B cell (primary cell): Measurements from ENCODE around the gene CFAP68. TPM values are rescaled to one million over a fixed set of nuclear protein-coding genes. Genes with fewer than 3 reads are reported as not detected.

Source experiments
- ATAC-seq: fragments of 200-7000 bp; cut with Tn5 transposase; one replicate; pipeline ENCODE4 v1.10.0; 2021; ENCODE audit warnings: low read depth, mild to moderate bottlenecking, moderate number of reproducible peaks, moderate library complexity
- CTCF ChIA-PET: fragments of 350-600 bp; sonication (Branson Sonifier 250); formaldehyde crosslinking; loops from one replicate; lab custom pipeline; 2021; ENCODE audit warnings: antibody characterized with exemption, inconsistent platforms; lab: Charles Lee
- POLR2A ChIA-PET: fragments of 350-600 bp; sonication (Branson Sonifier 250); formaldehyde crosslinking; loops from one replicate; lab custom pipeline; 2021; ENCODE audit warnings: antibody characterized with exemption; lab: Charles Lee
- DNase-seq: peaks from one replicate; pipeline ENCODE4 v3.0.0; 2013
- H2AFZ ChIP-seq: 2 replicates; pipeline ENCODE4 v1.6.1; 2012; ENCODE audit warnings: mild to moderate bottlenecking, low read depth, low read length; ENCODE audit not compliant: insufficient read depth, poor library complexity, severe bottlenecking
- H3K27ac ChIP-seq, 2 donors: 1 replicate in 1 of 2; 2 replicates in 1 of 2; pipeline ENCODE4 v1.5.1; 2012 to 2013; ENCODE audit warnings: low read length in 2 of 2, mild to moderate bottlenecking in 2 of 2, moderate library complexity in 1 of 2
- H3K27me3 ChIP-seq, 4 experiments: fragments of 200-600 bp in 1 of 4; sonication (generic) in 1 of 4; replicated peaks in 1 of 4; 1 replicate in 2 of 4; 2 replicates in 2 of 4; pipeline versions ENCODE4 v1.6.1 to v1.7.0; 2013 to 2016; ENCODE audit warnings: low read length in 3 of 4, mild to moderate bottlenecking in 2 of 4, mixed read lengths in 1 of 4, moderate library complexity in 1 of 4; ENCODE audit not compliant: insufficient read depth in 4 of 4, control insufficient read depth in 3 of 4; ENCODE audit errors: control extremely low read depth in 1 of 4
- H3K36me3 ChIP-seq, 2 experiments: replicated peaks in 1 of 2; 1 replicate in 1 of 2; 2 replicates in 1 of 2; pipeline versions ENCODE4 v1.6.1 to v1.7.1; 2013; ENCODE audit warnings: low read length in 1 of 2; ENCODE audit not compliant: insufficient read depth in 2 of 2, control insufficient read depth in 1 of 2; ENCODE audit errors: control extremely low read depth in 1 of 2, extremely low read depth in 1 of 2
- H3K4me1 ChIP-seq, 2 donors: fragments of 200-600 bp in 1 of 2; sonication (generic) in 1 of 2; 1 replicate in 1 of 2; 2 replicates in 1 of 2; pipeline versions ENCODE4 v1.5.1 to v1.6.1; 2013 to 2017; ENCODE audit warnings: low read length in 2 of 2; ENCODE audit not compliant: control insufficient read depth in 2 of 2, insufficient read depth in 2 of 2
- H3K4me2 ChIP-seq: replicated peaks from 2 replicates; pipeline ENCODE3; 2012; ENCODE audit warnings: mild to moderate bottlenecking, low read depth, low read length; ENCODE audit not compliant: poor library complexity, severe bottlenecking
- H3K4me3 ChIP-seq, 5 experiments: fragments of 200-600 bp in 1 of 5; sonication (generic) in 1 of 5; 1 replicate in 3 of 5; 2 replicates in 2 of 5; pipeline versions ENCODE4 v1.5.1 to v1.7.0; 2011 to 2016; ENCODE audit warnings: low read length in 4 of 5, mild to moderate bottlenecking in 4 of 5, low read depth in 2 of 5, control low read depth in 1 of 5, moderate library complexity in 1 of 5; ENCODE audit not compliant: insufficient read depth in 1 of 5; ENCODE audit errors: control extremely low read depth in 1 of 5, extremely low read depth in 1 of 5
- H3K79me2 ChIP-seq: fragments of 200-600 bp; sonication (generic); one replicate; pipeline ENCODE4 v1.6.0; 2016; ENCODE audit warnings: low read length; ENCODE audit not compliant: control insufficient read depth, insufficient read depth
- H3K9ac ChIP-seq: fragments of 200-600 bp; sonication (generic); 2 replicates; pipeline ENCODE4 v1.6.1; 2017; ENCODE audit warnings: mild to moderate bottlenecking, low read length, moderate library complexity
- H3K9me3 ChIP-seq, 3 donors: one replicate each; pipeline versions ENCODE4 v1.6.1 to v1.7.1; 2013; ENCODE audit warnings: low read length in 2 of 3; ENCODE audit not compliant: control insufficient read depth in 2 of 3, insufficient read depth in 1 of 3; ENCODE audit errors: control extremely low read depth in 1 of 3
- H4K20me1 ChIP-seq: 2 replicates; pipeline ENCODE4 v1.6.0; 2012; ENCODE audit warnings: mild to moderate bottlenecking, low read length; ENCODE audit not compliant: insufficient read depth, control insufficient read depth, poor library complexity, severe bottlenecking
- H3K27ac Mint-ChIP-seq: one replicate; pipeline ENCODE4 v1.8.0; 2021; ENCODE audit warnings: mixed read lengths
- H3K27me3 Mint-ChIP-seq: one replicate; pipeline ENCODE4 v1.8.0; 2021; ENCODE audit warnings: mixed read lengths
- H3K4me1 Mint-ChIP-seq: one replicate; pipeline ENCODE4 v1.8.0; 2021; ENCODE audit warnings: mixed read lengths
- H3K4me3 Mint-ChIP-seq: one replicate; pipeline ENCODE4 v1.8.0; 2021; ENCODE audit warnings: mixed read lengths
- H3K9me3 Mint-ChIP-seq: one replicate; pipeline ENCODE4 v1.8.0; 2022; ENCODE audit warnings: mixed read lengths; ENCODE audit not compliant: insufficient read depth
- CTCF ChIP-seq: fragments of 200-600 bp; IDR thresholded peaks from one replicate; pipeline ENCODE4 v1.8.0; 2022; ENCODE audit warnings: antibody characterized with exemption, mild to moderate bottlenecking
- EZH2 ChIP-seq: IDR thresholded peaks from 2 replicates; pipeline ENCODE4 v1.6.1; 2012; ENCODE audit warnings: borderline replicate concordance, low read depth, mild to moderate bottlenecking, moderate library complexity, low read length; ENCODE audit not compliant: insufficient read depth, poor library complexity, severe bottlenecking
- WGBS: methylation state at CpG from one replicate; pipeline ENCODE4 v1.1.5; 2013; ENCODE audit warnings: missing lambda C conversion rate; ENCODE audit not compliant: insufficient coverage; 5-methylcytosine and 5-hydroxymethylcytosine counted together
- intact Hi-C: fragments of 100-400 bp; cut with micrococcal nuclease; formaldehyde crosslinking; loops from one replicate; pipeline ENCODE4 v1.10.0; 2022
- polyA plus RNA-seq: library from polyadenylated mRNA; depleted of rRNA; stranded (reverse); fragments of >200 nt; gene quantifications from 2 replicates; pipeline ENCODE4 v1.2.3, GENCODE V29; 2012
- total RNA-seq, 2 donors: library from RNA; stranded (reverse); fragments of 120-200 nt in 1 of 2; gene quantifications; 1 replicate in 1 of 2; 2 replicates in 1 of 2; pipeline versions ENCODE4 v1.2.3 to v1.2.4, GENCODE V29; 2013 to 2022

The CFAP68 gene
- total and polyA plus RNA-seq, 2 donors (not counting 1 experiment from before 2014, with no cell fraction given), result 8.2 to 13.3 TPM

DNA sequence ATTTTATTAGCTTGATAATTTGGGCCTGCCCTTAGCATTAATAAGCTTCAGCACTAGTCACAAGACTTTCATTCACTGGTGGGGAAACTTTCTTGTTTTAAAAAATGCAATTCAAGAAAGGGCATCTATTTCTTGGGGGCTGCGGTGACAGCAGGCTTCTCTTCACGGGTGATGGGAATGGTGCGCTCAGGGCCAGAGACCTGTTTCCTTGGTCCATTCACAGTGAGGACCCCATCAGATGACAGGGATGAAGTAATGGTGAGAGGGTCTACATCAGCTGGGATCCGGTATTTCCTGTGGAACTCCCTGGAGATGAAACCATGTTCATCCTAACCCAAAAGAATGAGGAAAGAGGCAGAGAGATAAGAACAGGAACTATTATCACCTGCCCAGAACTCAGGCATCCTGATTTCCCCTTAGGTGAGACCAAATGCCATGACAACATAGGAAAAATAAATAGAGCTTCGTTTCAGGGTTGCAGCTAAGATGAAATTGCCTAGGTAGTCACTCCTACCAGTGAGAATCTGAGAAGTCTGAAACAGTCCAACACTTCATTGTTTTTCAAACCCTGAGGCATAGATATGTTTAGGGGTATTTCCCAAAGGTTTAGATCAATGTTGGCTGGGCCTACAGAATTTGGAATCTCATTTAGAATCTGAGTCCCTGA is 29.4 kb downstream of the CFAP68 start:
- TF ChIP-seq EZH2 (no peak), CTCF (no peak)
- Histone ChIP-seq H3K4me2 (no peak overlapping the region), H4K20me1 (no peaks in the 10 kb centered on the region), H3K4me3 (no peak overlapping the region), H3K4me1 (no peaks in the 10 kb centered on the region), H3K36me3 (no peaks in the 10 kb centered on the region), H3K79me2 (no peaks in the 10 kb centered on the region), H3K27ac (no peak overlapping the region), H3K9ac (no peak overlapping the region), H2AFZ (no peak overlapping the region), H3K27me3 (peaks cover 0 to 29% (median 11%) of the 10 kb centered on the region in 4 experiments), H3K9me3 (peaks cover 0 to 4% (median 0%) of the 10 kb centered on the region in 3 donors)
- 92% methylated on average over 3 of the region's 5 CpGs for WGBS
- DNase-seq, result no peak
- H3K9me3 Mint-ChIP-seq, result no peaks in the 10 kb centered on the region
- H3K4me3 Mint-ChIP-seq, result no peak overlapping the region
- ATAC-seq, result no peak
- intact Hi-C loops, result no loop called here
- no peaks in the 10 kb centered on the region for H3K4me1 Mint-ChIP-seq
- CTCF ChIA-PET, result interaction anchor here (1.3 kb wide), 1 partner anchor 23 kb away, joined by 3 read pairs; no protein-coding TSS in a partner anchor
- H3K27ac Mint-ChIP-seq, result no peak overlapping the region
- peaks cover 41% of the 10 kb centered on the region for H3K27me3 Mint-ChIP-seq
- POLR2A ChIA-PET, result no interaction called here

DNA sequence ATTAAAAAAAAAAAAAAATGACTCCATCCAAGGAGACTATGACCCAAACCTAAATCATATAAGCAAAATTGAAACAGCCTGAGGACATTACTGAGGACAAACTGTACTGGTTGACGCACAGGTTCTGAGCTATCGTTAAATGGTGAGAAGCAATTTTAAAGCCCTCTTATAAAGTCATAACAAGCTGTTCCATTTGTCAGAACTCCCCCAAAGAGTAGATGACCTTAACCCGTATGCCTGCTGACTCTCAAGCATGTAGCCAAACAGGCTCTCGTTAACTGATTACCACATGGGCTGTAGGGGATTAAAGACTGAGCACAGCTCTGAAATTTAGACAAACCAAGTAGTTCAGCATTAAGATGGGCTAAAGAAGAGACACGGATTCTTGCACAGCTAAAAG is 30.0 kb downstream of the CFAP68 start:
- Histone ChIP-seq H3K4me2 (no peak overlapping the region), H4K20me1 (no peaks in the 10 kb centered on the region), H3K4me3 (no peak overlapping the region), H3K27ac (no peak overlapping the region), H2AFZ (no peak overlapping the region), H3K27me3 (peaks cover 0 to 35% (median 14%) of the 10 kb centered on the region in 4 experiments), H3K9ac (no peak overlapping the region), H3K4me1 (no peaks in the 10 kb centered on the region), H3K36me3 (no peaks in the 10 kb centered on the region), H3K79me2 (no peaks in the 10 kb centered on the region), H3K9me3 (peaks cover 0 to 4% (median 0%) of the 10 kb centered on the region in 3 donors)
- Mint-ChIP-seq H3K4me3 (no peak overlapping the region), H3K27me3 (peaks cover 44% of the 10 kb centered on the region), H3K4me1 (no peaks in the 10 kb centered on the region), H3K27ac (no peak overlapping the region), H3K9me3 (no peaks in the 10 kb centered on the region)
- POLR2A ChIA-PET, result no interaction called here
- DNase-seq (no peak), ATAC-seq (no peak)
- CTCF ChIA-PET, result no interaction called here
- 83% methylated on average over 2 of the region's 5 CpGs for WGBS
- TF ChIP-seq EZH2, result no peak
- intact Hi-C loops, result no loop called here
